PC-3 (cell line): Measurements from ENCODE around the gene CAPZB.

Experiments
- EZH2 ChIP-seq: fragments of 300-600 bp; sonication (generic); IDR thresholded peaks from one replicate; pipeline ENCODE4 v1.6.1; 2017; ENCODE audit warnings: antibody characterized with exemption, mild to moderate bottlenecking, low read length; ENCODE audit not compliant: unreplicated experiment
- EZH2phosphoT487 ChIP-seq: fragments of 300-600 bp; sonication (generic); IDR thresholded peaks from 2 replicates; pipeline ENCODE4 v1.6.1; 2018; ENCODE audit warnings: mild to moderate bottlenecking, antibody characterized with exemption, low read length, borderline replicate concordance
- TF ChIP-seq, protein P1 (sequence below): fragments of 300-600 bp; sonication (generic); conservative IDR thresholded peaks from 2 replicates; pipeline ENCODE4 v1.5.1; 2017; ENCODE audit warnings: antibody characterized with exemption, low read depth, mild to moderate bottlenecking, low read length

DNA sequence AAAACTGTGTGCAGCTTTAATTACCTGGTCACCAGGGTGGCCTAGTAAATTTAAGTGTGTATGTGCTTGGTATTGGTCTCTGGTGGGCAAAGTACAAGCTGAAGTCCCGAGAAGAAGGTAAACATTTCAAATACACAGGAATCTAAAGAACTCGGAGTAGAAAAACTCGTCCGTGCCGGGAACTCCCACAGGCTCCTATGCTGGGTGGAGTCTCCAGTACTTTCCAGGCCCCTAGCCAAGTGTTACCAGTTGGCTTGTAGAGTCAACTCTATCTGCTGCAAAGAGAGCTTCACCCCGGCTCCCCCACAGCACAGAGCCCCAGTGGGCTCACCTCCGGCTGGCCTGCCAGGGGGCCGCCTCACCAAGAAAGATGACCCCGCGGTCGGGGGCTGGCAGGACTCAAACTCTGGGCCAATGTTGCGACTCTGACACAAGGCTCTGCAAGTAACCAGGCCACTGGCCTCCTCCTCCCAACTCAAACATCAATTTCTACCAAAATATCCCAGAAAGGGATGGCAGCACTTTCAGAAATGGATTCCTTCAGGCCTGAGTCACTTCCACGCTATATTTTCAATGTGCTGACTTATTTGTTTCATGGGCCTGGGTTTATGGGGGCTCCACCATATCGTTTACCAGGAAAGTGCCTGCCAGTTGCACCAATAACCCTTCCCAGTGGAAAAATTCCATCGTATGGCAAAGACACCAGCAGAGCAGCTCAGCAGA lies 99.3 kb downstream of the CAPZB start:
- TF ChIP-seq, protein P1, sequence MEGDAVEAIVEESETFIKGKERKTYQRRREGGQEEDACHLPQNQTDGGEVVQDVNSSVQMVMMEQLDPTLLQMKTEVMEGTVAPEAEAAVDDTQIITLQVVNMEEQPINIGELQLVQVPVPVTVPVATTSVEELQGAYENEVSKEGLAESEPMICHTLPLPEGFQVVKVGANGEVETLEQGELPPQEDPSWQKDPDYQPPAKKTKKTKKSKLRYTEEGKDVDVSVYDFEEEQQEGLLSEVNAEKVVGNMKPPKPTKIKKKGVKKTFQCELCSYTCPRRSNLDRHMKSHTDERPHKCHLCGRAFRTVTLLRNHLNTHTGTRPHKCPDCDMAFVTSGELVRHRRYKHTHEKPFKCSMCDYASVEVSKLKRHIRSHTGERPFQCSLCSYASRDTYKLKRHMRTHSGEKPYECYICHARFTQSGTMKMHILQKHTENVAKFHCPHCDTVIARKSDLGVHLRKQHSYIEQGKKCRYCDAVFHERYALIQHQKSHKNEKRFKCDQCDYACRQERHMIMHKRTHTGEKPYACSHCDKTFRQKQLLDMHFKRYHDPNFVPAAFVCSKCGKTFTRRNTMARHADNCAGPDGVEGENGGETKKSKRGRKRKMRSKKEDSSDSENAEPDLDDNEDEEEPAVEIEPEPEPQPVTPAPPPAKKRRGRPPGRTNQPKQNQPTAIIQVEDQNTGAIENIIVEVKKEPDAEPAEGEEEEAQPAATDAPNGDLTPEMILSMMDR: no peak
- TF ChIP-seq EZH2 (no peak), EZH2phosphoT487 (no peak)
